LNCAP (cell line): ENCODE results near the gene KCTD16.

Experiments used
- TF ChIP-seq, protein P1 (sequence below): fragments of 450-650 bp; IDR thresholded peaks from 2 replicates; pipeline ENCODE4 v1.5.1; 2017; ENCODE audit warnings: mild to moderate bottlenecking

Gene KCTD16

DNA sequence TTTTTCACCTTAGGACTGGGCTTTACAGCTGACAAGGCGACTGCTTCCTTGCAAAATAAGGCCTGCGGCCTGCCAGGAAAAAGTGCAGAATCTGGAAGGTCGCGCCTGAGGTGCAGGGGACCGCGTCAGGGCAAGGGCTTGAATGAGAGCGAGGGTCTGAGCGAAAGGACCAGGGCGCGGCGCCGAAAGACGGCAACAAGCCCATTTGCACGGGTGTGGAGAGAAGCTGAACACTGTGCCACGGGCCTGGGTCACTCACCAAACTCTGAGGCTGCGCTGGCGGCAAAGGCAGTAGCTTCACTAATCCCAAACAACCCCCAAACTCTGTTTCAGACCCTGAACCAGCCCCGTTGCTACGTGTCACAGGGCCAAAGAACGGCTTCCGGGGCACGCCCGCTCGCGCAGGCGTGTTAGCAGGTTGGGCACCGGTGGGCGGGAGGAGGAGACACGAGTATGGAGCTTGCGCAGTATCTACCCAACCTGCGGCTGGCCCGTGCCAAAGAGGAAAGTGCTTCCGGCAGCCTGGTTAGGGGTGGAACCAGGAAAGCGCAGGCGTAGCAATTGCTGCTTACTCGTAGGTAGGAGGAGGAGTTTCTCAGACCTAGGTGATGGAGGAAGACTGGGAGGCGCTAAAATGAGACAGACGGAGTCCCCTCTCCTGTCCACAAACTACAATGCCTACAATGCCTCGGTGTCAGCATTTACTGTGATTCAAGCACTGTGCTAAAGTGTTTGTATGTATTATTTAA, at the start of gene KCTD16, which contains the start of gene YIPF5:
Gene KCTD16 (plus strand): TSS at position 598 of the 749 bp plus-strand sequence.
Gene YIPF5 (minus strand): TSS at position 384 of the 749 bp plus-strand sequence. CDS start 704 bp downstream, outside the sequence.
- TF ChIP-seq, protein P1, sequence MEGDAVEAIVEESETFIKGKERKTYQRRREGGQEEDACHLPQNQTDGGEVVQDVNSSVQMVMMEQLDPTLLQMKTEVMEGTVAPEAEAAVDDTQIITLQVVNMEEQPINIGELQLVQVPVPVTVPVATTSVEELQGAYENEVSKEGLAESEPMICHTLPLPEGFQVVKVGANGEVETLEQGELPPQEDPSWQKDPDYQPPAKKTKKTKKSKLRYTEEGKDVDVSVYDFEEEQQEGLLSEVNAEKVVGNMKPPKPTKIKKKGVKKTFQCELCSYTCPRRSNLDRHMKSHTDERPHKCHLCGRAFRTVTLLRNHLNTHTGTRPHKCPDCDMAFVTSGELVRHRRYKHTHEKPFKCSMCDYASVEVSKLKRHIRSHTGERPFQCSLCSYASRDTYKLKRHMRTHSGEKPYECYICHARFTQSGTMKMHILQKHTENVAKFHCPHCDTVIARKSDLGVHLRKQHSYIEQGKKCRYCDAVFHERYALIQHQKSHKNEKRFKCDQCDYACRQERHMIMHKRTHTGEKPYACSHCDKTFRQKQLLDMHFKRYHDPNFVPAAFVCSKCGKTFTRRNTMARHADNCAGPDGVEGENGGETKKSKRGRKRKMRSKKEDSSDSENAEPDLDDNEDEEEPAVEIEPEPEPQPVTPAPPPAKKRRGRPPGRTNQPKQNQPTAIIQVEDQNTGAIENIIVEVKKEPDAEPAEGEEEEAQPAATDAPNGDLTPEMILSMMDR, result no peak

DNA sequence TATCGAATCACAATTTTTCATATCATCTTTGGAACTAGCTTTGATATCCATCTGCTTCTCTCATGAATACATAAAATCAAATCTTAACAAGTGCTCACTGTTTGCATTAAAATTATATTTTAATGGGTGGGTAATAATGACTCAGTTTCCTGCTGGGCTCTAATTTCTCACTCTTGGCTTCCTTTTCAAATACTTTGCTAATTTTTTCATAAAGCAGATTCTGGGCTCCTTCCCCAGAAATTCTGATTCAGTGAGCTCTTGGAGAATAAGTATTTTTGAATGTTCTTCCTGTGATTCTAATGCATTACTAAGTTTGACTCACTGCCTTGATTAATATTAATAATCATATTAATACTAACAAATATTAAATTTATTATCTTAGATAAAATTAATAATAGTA, 49.1 kb upstream of the KCTD16 start:
- TF ChIP-seq, protein P1, result no peak

- TF ChIP-seq, protein P1, result no peak
Measured at GRCh38 chr5:144122081-144122480, 48.6 kb upstream of the KCTD16 start.

- TF ChIP-seq, protein P1, result no peak
Measured at GRCh38 chr5:144122641-144123040, 48.0 kb upstream of the KCTD16 start.

- TF ChIP-seq, protein P1, result no peak
Measured at GRCh38 chr5:144125163-144125726, 45.4 kb upstream of the KCTD16 start.

DNA sequence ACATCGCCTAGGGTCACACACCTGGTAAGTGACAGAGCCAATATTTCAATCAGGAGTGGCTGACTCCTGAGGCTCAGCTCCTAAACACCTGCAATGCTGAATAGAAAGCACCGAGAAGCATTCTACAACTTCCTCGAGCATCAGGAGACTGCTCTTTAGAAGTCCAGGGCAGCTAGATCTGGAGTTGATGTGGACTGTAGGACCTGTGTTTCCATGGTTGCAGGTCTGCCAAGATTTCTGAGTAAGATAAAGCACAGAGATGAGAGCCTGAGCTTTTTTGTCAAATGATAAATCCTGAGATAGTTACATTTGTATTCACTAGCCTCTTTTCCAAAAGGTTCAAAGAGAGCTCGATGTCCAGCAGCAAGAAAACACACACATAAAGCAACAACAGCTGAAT, 44.0 kb upstream of the KCTD16 start:
- TF ChIP-seq, protein P1, result no peak

DNA sequence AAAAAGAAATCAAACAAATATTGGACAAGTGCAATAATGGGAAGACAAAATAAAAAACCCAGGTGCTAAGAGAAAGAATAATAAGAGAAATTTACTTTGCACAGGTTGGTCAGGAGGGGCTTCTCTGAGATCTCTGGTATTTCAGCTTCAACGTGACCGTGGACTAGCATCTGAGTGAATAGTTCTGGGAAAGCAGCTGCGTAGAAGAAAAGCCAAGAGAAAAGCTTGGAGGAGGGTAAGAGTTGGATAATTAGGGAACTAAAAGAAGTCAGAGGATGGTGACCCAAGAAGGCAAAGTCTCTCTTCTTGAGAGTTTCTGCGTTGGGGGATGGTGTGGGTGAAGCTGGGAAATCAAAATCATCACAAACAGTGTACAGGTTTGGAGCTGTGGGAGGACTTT, 41.8 kb upstream of the KCTD16 start:
- TF ChIP-seq, protein P1, result no peak
